MCF 10A (cell line): ENCODE results near the gene HAUS3. TPM values are rescaled to one million over a fixed set of nuclear protein-coding genes. Genes with fewer than 3 reads are reported as not detected.

Experiments used
- BruUV-seq: library from RNA; stranded (reverse); fragments of 400-500 nt; replicated peaks from 2 replicates; lab custom pipeline; 2021; lab: Mats Ljungman, UMichigan
- CTCF ChIA-PET: fragments of 300-600 bp; sonication (Branson Sonifier 250); formaldehyde crosslinking; extraction: SDS; loops from one replicate; lab custom pipeline; 2021; ENCODE audit warnings: antibody characterized with exemption, inconsistent platforms; lab: Yijun Ruan, JAX
- POLR2A ChIA-PET: fragments of 300-600, 350-650 bp; sonication (Branson Sonifier 250); formaldehyde crosslinking; extraction: SDS; loops from one replicate; lab custom pipeline; 2020; ENCODE audit warnings: antibody characterized with exemption, inconsistent platforms; lab: Yijun Ruan, JAX
- DNase-seq: peaks from one replicate; pipeline ENCODE4 v3.0.0-alpha.2; 2018; ENCODE audit not compliant: unreplicated experiment
- H3K27ac Mint-ChIP-seq: one replicate; pipeline ENCODE4 v1.8.0; 2022; ENCODE audit warnings: mild to moderate bottlenecking, low read depth, mixed read lengths; ENCODE audit not compliant: unreplicated experiment
- H3K27me3 Mint-ChIP-seq: one replicate; pipeline ENCODE4 v1.8.0; 2022; ENCODE audit warnings: mixed read lengths; ENCODE audit not compliant: insufficient read depth, unreplicated experiment
- H3K36me3 Mint-ChIP-seq: one replicate; pipeline ENCODE4 v1.8.0; 2022; ENCODE audit warnings: mild to moderate bottlenecking, moderate library complexity, mixed read lengths; ENCODE audit not compliant: insufficient read depth, unreplicated experiment
- H3K4me1 Mint-ChIP-seq: one replicate; pipeline ENCODE4 v1.8.0; 2022; ENCODE audit warnings: mixed read lengths; ENCODE audit not compliant: insufficient read depth, unreplicated experiment
- H3K4me3 Mint-ChIP-seq: one replicate; pipeline ENCODE4 v1.8.0; 2022; ENCODE audit warnings: mild to moderate bottlenecking, moderate library complexity, mixed read lengths; ENCODE audit not compliant: unreplicated experiment
- H3K9me3 Mint-ChIP-seq: one replicate; pipeline ENCODE4 v1.8.0; 2022; ENCODE audit warnings: mixed read lengths; ENCODE audit not compliant: unreplicated experiment
- CTCF ChIP-seq: fragments of 200-600 bp; IDR thresholded peaks from one replicate; pipeline ENCODE4 v1.8.0; 2022; ENCODE audit warnings: antibody characterized with exemption, mild to moderate bottlenecking; ENCODE audit not compliant: unreplicated experiment
- intact Hi-C: fragments of 100-400 bp; cut with micrococcal nuclease; formaldehyde crosslinking; loops from 2 replicates; pipeline ENCODE4 v1.14.1; 2022
- total RNA-seq: library from RNA; stranded (reverse); gene quantifications from 2 replicates; pipeline ENCODE4 v1.2.3, GENCODE V29; 2022

The HAUS3 gene
- total RNA-seq, 1 experiment from 2014 or later: 13.9 TPM

GRCh38 chr4:2248821-2249261 is 6.9 kb upstream of the HAUS3 start:
- H3K4me3 Mint-ChIP-seq: no peak overlapping the region
- ChIA-PET CTCF (no interaction called here), POLR2A (interaction anchor here (1.0 kb wide), 1 partner anchor 13 kb away, joined by 3 read pairs; the partner anchor contains the start of gene MXD4)
- intact Hi-C loops: no loop called here
- H3K9me3 Mint-ChIP-seq: no peaks in the 10 kb centered on the region
- H3K27me3 Mint-ChIP-seq: no peaks in the 10 kb centered on the region
- peaks cover 31% of the 10 kb centered on the region for H3K36me3 Mint-ChIP-seq
- H3K27ac Mint-ChIP-seq: no peak overlapping the region
- no peak for TF ChIP-seq CTCF
- BruUV-seq: no TSS peak
- H3K4me1 Mint-ChIP-seq: peaks cover 10% of the 10 kb centered on the region
- DNase-seq: no peak

- ChIA-PET CTCF (no interaction called here), POLR2A (interaction anchor here (0.6 to 1.0 kb wide), 2 partner anchors 14 to 184 kb away, joined by 3 read pairs; partner anchors contain the start of gene MXD4)
- TF ChIP-seq CTCF: no peak
- Mint-ChIP-seq H3K27ac (no peak overlapping the region), H3K4me3 (no peak overlapping the region), H3K27me3 (no peaks in the 10 kb centered on the region), H3K4me1 (peaks cover 14% of the 10 kb centered on the region), H3K9me3 (no peaks in the 10 kb centered on the region), H3K36me3 (peaks cover 26% of the 10 kb centered on the region)
- no TSS peak for BruUV-seq
- intact Hi-C loops: no loop called here
- DNase-seq: no peak
Observed at GRCh38 chr4:2248044-2248780, 6.3 kb upstream of the HAUS3 start.

DNA sequence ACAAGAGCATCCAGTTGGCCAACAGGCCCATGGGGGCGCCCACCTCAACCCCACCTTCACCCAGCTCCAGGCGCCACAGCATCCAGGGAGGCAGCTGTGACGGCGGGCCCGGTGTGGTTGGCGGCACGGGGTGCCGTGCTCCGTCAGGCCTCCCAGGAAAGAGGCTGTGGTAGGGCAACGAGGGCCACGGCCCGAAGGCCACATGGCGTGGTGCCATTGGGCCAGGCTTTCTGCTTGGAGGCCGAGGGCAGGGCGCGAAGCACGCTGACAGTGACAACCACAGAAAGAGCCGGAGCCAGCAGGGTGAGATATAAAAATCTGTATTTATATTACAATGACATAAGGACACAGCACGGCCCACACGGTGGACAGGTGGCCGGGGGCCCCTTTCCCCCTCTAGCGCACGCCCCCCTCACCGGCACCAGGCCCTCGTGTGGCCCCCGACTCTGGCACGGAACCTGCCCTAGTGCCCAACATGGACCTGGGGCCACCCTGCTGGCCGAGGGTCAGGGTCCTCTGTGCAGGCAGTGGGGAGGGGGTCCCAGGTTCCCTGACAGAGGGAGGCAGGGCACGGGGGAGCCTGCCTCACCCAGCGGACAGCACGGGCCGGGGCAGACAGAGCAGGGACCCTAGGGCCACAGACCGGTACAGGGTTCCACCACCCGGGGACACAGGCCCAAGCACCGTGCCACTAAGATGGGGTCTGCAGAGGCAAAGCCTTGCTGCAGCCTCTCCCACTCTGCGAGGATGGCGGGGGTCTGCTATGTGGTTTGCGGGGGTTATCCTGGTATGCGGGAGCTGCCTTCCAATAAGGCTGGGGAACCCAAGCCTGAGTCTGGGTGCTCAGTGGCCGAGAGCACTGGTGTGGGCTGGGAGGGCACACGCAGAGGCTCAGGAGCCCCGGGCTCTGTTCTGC is 5.5 kb upstream of the HAUS3 start:
- Mint-ChIP-seq H3K4me3 (no peak overlapping the region), H3K27me3 (no peaks in the 10 kb centered on the region), H3K27ac (no peak overlapping the region), H3K4me1 (peaks cover 14% of the 10 kb centered on the region), H3K36me3 (peaks cover 18% of the 10 kb centered on the region), H3K9me3 (no peaks in the 10 kb centered on the region)
- intact Hi-C loops: no loop called here
- ChIA-PET CTCF (no interaction called here), POLR2A (no interaction called here)
- no TSS peak for BruUV-seq
- TF ChIP-seq CTCF: no peak
- no peak for DNase-seq
